Muscle layer of colon (tissue), 2 donors: ENCODE results near the gene SBK3.

Experiments
- H3K27ac ChIP-seq: one replicate; pipeline ENCODE4 v1.7.0; 2013; ENCODE audit warnings: low read depth, mild to moderate bottlenecking, low read length, moderate library complexity
- H3K27me3 ChIP-seq, 2 donors: one replicate each; pipeline ENCODE4 v1.7.0; 2013; ENCODE audit warnings: low read length in 2 of 2, mild to moderate bottlenecking in 2 of 2; ENCODE audit not compliant: insufficient read depth in 2 of 2, control insufficient read depth in 1 of 2
- H3K36me3 ChIP-seq: one replicate; pipeline ENCODE4 v1.7.0; 2013; ENCODE audit warnings: mild to moderate bottlenecking, low read length; ENCODE audit not compliant: insufficient read depth
- H3K4me1 ChIP-seq: one replicate; pipeline ENCODE4 v1.7.0; 2013; ENCODE audit warnings: mild to moderate bottlenecking, low read length; ENCODE audit not compliant: insufficient read depth
- H3K4me3 ChIP-seq, 2 donors: one replicate each; pipeline ENCODE4 v1.7.0; 2013; ENCODE audit warnings: low read length in 2 of 2, low read depth in 1 of 2, mild to moderate bottlenecking in 1 of 2, moderate library complexity in 1 of 2
- H3K9ac ChIP-seq: one replicate; pipeline ENCODE4 v1.7.0; 2013; ENCODE audit warnings: low read length
- H3K9me3 ChIP-seq: one replicate; pipeline ENCODE4 v1.7.0; 2013; ENCODE audit warnings: mild to moderate bottlenecking, low read length
- donor health status: abdominal sarcoma.
- donor health status: Adenocarcinoma of cecum.

Gene SBK3

DNA sequence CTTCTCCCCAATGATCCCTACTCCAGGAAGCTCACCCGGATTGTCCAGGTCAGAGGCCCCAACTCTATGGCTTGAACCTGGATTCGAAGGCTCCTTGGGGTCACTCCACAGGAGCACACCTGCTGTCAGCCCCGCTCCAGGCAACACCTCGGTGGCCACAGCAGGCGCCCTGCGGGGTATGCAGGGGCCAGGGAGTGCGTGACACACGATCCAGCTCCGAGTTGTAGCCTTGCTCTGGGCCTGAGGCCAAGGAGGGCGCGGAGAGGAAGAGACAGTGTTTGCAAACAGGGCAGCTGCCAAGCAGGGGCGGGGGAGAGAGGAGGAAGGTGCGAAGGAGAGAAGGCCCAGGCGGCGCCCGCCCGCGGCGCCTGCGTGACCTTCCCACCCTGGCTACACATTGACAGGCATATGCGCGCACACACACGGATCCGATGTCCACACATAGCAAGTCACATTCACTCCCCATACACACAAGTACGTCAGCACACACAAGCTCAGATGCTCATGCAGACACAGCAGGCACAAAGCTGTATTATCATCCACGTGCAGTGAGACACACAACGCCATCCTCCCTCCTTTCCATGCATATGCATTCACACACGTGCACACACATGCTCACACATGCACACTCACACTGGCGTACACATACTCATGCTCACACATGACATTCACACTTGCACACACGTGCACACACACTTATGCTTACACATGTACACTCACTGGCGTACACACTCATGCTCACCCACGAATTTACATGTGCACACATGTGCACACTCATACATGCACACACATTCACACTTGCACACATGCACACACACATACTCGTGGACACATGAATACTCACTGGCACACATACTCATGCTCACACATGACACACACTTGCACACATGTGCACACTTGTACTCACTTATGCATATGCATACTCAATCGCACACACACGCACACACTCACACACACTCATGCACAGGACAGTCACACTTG lies 18.8 kb downstream of the SBK3 start:
- Histone ChIP-seq H3K36me3 (no peaks in the 10 kb centered on the region), H3K9me3 (no peaks in the 10 kb centered on the region), H3K27me3 (peaks cover 0 to 6% of the 10 kb centered on the region in 2 donors), H3K4me1 (peaks cover 8% of the 10 kb centered on the region), H3K27ac (no peak overlapping the region), H3K4me3 (no peak overlapping the region), H3K9ac (no peak overlapping the region)

DNA sequence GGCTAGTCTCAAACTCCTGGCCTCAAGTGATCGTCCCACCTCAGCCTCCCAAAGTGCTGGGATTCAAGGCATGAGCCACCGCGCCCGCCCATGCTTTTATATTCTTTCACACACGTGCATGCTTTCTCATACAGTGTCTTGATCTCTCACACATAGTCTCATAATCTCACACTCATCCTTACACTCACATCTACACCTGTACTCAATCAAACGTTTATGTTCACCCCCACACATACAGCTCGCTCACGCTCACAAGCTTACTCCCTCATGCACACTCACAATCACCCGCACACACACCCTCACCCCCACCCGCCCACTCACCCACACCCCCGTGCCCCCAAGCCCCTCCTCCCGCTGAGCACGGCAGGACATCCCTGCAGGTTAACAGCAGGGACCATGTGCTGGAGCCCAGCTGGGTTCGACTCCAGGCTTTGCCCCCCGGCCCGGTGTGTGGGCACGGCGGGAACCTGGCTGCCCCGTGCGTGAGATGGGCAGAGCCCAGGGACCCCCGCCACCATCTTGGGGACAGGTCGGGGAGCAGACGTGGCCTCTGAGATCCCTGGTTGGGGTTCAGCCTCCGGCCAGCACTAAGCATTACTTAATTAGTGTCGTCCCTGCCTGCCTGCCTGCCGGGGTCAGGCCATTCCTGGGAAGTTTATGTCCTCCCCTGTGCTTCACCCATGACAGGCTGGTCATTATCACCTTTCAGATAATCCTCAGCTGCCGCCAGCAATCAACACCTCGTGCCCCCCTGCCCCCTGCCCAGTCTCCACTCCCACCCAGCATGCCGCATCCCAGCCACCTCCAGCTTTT lies 19.8 kb downstream of the SBK3 start:
- H3K4me1 ChIP-seq, result peaks cover 8% of the 10 kb centered on the region
- H3K9me3 ChIP-seq, result no peaks in the 10 kb centered on the region
- no peak overlapping the region for H3K9ac ChIP-seq
- no peak overlapping the region for H3K4me3 ChIP-seq
- H3K36me3 ChIP-seq, result no peaks in the 10 kb centered on the region
- peaks cover 0 to 6% of the 10 kb centered on the region in 2 donors for H3K27me3 ChIP-seq
- H3K27ac ChIP-seq, result no peak overlapping the region

DNA sequence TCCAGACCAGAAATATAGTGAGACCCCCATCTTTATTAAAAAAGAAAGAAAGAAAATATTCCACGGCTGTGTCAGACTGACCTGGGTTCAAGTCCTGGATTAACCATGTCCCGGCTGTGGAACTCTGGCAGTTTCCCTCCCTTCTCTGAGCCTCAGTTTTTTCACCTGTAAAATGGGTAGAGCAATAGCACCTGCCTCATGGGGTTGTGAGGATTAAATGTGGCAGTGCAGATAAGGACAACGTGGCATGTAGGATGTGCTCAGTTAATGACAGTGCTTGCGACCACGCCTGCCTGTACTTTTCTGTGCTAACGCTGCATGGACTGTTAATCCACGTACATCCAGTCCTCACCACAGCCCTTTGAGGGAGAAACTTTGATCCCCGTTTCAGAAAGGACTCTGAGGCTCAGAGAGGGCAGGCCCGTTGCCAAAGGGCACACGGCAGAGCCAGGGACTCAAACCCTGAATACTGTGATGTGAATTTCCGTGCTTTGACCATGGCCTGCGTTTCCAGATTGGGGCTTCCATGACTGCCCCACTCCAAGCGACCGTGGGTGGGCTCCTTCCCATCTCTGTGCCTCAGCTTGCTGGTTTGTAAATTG lies 24.6 kb downstream of the SBK3 start:
- Histone ChIP-seq H3K36me3 (no peaks in the 10 kb centered on the region), H3K9me3 (no peaks in the 10 kb centered on the region), H3K27ac (no peak overlapping the region), H3K4me3 (no peak overlapping the region), H3K9ac (no peak overlapping the region), H3K27me3 (no peaks in the 10 kb centered on the region), H3K4me1 (no peaks in the 10 kb centered on the region)

DNA sequence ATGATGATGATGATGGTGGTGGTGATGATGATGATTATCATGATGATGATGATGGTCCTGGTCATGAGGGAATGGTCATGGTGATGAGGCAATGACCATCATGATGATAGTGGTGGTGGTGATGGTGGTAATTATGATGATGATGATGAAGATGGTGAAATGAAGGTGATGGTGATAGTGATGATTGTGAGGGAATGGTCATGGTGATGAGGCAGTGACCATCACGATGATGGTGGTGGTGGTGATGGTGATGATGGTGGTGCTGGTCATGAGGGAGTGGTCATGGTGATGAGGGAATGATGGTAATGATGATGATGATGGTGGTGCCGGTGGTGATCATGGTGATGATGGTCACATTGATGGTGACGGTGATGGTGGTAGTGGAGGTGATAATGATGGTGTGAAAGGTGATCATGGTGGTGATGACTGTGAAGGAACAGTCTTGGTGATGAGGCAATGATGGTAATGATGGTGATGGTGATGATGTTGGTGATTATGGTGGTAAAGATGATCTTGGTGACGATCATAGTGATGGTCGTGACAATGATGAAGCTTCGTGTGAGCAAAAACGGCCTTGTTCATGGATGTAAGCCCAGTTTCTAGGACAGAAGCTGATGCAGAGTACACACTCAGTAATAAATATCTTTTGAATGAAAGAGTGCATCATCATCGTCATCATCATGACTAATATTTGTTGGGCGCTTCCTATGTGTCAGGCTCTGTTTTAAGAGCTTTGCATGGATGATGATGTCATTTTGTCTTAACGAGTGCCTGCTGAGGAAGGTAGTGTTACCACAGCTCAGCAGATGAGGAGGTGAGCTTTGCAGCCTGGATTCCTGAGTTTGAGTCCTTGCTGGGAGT lies 25.7 kb downstream of the SBK3 start:
- Histone ChIP-seq H3K4me1 (no peaks in the 10 kb centered on the region), H3K27ac (no peak overlapping the region), H3K9me3 (no peaks in the 10 kb centered on the region), H3K4me3 (no peak overlapping the region), H3K9ac (no peak overlapping the region), H3K36me3 (peaks cover 4% of the 10 kb centered on the region), H3K27me3 (no peaks in the 10 kb centered on the region)

DNA sequence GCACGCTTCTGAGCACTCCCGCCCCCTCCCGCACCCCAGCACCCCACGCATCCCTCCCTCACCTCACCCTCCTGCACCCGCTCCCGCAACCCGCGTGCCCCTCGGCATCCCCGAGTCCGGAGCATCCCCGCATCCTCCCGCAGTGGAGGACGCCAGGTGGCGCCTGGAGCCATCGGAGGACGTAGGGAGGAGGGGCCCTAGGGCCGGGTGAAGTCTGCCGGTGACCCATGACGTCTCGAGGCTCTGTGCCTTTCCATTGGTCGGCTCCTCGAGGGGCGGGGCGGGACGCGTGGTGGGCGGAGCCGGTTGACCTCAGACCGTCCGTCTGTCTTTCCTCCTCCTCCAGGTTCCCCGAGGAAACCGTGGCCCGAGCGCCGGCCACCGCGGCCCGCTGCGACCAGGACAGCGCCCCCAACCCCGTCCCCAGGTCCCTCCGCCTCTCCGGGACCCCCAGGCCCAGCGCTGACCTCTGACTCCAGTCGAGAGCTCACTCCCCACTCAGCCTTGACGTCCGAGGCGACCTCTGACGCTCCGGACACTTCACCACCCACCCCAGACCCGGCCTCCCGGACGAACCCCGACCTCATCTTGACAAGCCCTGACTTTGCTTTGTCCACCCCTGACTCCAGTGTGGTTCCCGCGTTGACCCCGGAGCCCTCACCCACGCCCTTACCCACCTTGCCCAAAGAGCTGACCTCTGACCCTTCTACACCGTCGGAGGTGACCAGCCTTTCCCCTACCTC lies 28.3 kb downstream of the SBK3 start:
- Histone ChIP-seq H3K36me3 (peaks cover 17% of the 10 kb centered on the region), H3K4me3 (peak overlapping the region; percentile 41 to 56), H3K9ac (peak overlapping the region; percentile 39), H3K27me3 (no peaks in the 10 kb centered on the region), H3K27ac (peak overlapping the region; percentile 45), H3K4me1 (no peaks in the 10 kb centered on the region), H3K9me3 (no peaks in the 10 kb centered on the region)

DNA sequence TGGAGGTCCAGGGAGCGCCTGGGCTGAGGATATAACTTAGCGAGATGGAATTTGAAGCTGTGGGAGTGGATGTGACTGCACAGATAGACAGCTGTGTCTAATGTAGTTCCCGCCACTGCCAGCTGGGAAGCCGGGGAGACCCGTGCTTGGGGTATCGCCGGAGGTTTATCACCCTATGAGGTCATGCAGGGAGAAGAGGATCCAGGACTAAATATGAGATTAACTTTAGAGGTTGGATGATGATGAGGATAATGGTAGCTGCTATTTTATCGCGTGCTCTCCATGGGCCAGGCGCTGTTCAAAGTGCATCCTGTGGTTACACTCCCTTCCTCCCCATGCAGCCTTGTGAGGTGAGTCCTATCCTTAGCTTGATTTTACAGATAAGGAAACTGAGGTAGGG lies 37.2 kb downstream of the SBK3 start:
- Histone ChIP-seq H3K36me3 (peaks cover 4% of the 10 kb centered on the region), H3K9ac (no peak overlapping the region), H3K27me3 (no peaks in the 10 kb centered on the region), H3K4me1 (no peaks in the 10 kb centered on the region), H3K4me3 (no peak overlapping the region), H3K27ac (no peak overlapping the region), H3K9me3 (no peaks in the 10 kb centered on the region)

DNA sequence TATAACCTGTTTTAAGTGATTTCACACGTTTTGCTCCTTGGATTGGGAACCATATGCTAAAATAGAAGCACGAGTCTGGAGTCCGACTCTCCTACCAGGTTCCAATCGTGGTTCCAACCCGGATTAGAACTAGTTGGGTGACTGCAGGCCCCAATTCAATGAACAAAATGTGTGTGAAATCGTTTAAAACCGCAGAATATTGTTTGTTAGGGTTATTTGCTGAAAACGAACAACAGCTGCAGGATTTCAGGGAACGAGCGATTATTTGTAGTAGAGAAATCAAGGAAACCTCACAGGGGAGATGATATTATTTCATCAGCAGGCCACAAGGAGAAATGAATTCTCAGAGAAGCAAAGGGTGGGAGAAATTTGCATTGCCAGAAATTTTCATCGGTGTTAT lies 40.4 kb downstream of the SBK3 start:
- no peak overlapping the region for H3K4me3 ChIP-seq
- H3K27me3 ChIP-seq, result no peaks in the 10 kb centered on the region
- H3K36me3 ChIP-seq, result peaks cover 19% of the 10 kb centered on the region
- no peak overlapping the region for H3K27ac ChIP-seq
- H3K4me1 ChIP-seq, result no peaks in the 10 kb centered on the region
- no peaks in the 10 kb centered on the region for H3K9me3 ChIP-seq
- H3K9ac ChIP-seq, result no peak overlapping the region

DNA sequence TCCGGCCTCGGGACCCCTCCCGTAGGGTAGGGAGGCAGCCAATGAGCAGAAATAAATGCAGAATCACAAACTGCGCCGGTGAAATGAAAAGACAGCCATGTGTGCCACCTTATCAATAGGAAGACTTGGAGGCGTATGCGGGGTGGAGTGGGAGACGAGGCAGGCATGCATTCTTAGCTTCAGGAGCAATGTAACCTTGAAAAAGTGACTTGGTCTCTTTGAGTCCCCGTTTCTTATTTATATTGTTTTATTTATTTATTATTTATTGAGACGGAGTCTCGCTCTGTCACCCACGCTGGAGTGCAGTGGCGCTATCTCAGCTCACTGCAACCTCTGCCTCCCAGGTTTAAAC lies 41.1 kb downstream of the SBK3 start:
- Histone ChIP-seq H3K27ac (no peak overlapping the region), H3K9ac (no peak overlapping the region)

DNA sequence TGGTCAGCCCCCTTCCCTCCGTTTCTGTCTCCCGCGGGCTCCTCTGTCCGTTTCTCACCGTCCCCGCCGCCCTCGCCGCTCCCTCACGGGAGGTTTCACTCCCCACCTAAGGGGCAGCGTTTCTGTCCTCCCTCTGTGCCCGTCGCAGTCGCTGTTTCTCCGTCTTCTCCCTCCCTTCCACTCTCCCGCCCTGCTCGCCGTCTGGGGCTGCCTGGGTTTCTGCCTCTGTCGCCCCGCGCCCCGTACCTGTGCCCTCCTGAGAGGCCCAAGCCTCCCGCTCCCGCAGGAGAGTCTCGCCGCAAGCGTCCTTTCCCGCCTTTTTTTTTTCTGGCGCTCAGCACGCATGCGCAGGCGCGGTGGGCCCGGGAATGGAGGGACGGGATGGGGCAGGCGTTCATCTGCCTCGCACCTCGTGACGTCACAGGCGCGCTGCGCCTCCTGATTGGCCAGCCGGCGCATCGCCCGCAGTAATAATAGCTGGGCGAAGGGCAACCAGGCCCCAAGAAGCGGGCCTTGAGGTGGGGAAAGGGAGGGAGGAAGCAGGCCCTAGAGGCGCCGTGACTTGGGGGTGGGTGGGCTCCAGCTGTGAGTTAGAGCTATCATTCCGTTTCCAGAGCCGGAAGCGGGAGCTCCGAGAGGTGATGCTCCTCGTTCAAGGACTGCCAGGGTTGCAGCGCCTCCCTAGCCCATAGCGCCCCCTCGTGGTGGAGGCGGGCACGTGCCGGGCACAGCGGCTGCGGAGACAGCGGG lies 41.7 kb downstream of the SBK3 start:
- Histone ChIP-seq H3K27ac (peak overlapping the region; percentile 59), H3K9me3 (no peaks in the 10 kb centered on the region), H3K4me3 (peak overlapping the region; percentile 29 to 53), H3K36me3 (peaks cover 31% of the 10 kb centered on the region), H3K27me3 (no peaks in the 10 kb centered on the region), H3K4me1 (peaks cover 10% of the 10 kb centered on the region), H3K9ac (no peak overlapping the region)

More for the DNA sequence above, 41.1 kb downstream of the SBK3 start:
- Histone ChIP-seq H3K4me1 (peaks cover 5% of the 10 kb centered on the region), H3K9me3 (no peaks in the 10 kb centered on the region), H3K36me3 (peaks cover 26% of the 10 kb centered on the region), H3K27me3 (no peaks in the 10 kb centered on the region), H3K4me3 (peak overlapping the region; percentile 29 to 53)

DNA sequence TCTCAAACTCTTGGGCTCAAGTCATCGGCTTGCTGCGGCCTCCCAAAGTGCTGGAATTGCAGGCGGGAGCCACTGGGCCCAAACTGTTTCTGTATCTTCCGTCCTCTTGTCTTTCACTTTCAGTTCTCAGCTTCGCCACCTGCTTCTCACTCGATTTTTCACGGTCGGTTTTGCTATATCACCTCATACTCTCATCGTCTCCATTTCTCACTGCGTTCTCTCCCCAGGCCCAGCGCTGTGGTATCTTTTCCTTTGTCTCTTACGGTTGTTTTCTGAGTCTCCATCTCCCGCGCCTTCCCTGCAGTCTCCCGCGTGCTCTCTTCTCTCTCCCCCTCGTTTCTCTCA lies 42.2 kb downstream of the SBK3 start:
- no peaks in the 10 kb centered on the region for H3K27me3 ChIP-seq
- peaks cover 16% of the 10 kb centered on the region for H3K4me1 ChIP-seq
- no peaks in the 10 kb centered on the region for H3K9me3 ChIP-seq
- no peak overlapping the region for H3K4me3 ChIP-seq
- no peak overlapping the region for H3K9ac ChIP-seq
- H3K36me3 ChIP-seq, result peaks cover 31% of the 10 kb centered on the region
- no peak overlapping the region for H3K27ac ChIP-seq
